Upper lobe of left lung (tissue), 4 donors: ENCODE results near the gene SLC66A3.

ENCODE experiments used
- CTCF ChIP-seq, 6 experiments: fragments of 450-650 bp in 4 of 6; fragments of 200-600 bp in 2 of 6; sonication (generic) in 2 of 6; IDR thresholded peaks; one replicate each; pipeline ENCODE4 v1.5.1; 2016 to 2019; ENCODE audit warnings: antibody characterized with exemption in 6 of 6
- POLR2A ChIP-seq, 4 donors: fragments of 450-650 bp; IDR thresholded peaks; one replicate each; pipeline ENCODE4 v1.5.1; 2016 to 2017; ENCODE audit warnings: antibody characterized with exemption in 4 of 4, mild to moderate bottlenecking in 2 of 4
- POLR2AphosphoS5 ChIP-seq, 2 donors: sonication (generic); formaldehyde crosslinking; IDR thresholded peaks; one replicate each; pipeline ENCODE4 v1.5.1; 2017; ENCODE audit warnings: antibody characterized with exemption in 2 of 2

GRCh38 chr2:11124760-11125068, 30.6 kb upstream of the SLC66A3 start:
- TF ChIP-seq POLR2A (IDR thresholded peaks at IDR 0.05): no peak
- no peak for TF ChIP-seq POLR2AphosphoS5 (IDR thresholded peaks at IDR 0.05)
- no peak for TF ChIP-seq CTCF (IDR thresholded peaks at IDR 0.05)
